ENCODE data around the gene BRD4.

BRD4 gene

GRCh38 chr19:15247107-15248014, 85.0 kb downstream of the BRD4 start:
- no peak for DNase-seq

GRCh38 chr19:15246198-15246481, 86.2 kb downstream of the BRD4 start:
- DNase-seq, result no peak

DNA sequence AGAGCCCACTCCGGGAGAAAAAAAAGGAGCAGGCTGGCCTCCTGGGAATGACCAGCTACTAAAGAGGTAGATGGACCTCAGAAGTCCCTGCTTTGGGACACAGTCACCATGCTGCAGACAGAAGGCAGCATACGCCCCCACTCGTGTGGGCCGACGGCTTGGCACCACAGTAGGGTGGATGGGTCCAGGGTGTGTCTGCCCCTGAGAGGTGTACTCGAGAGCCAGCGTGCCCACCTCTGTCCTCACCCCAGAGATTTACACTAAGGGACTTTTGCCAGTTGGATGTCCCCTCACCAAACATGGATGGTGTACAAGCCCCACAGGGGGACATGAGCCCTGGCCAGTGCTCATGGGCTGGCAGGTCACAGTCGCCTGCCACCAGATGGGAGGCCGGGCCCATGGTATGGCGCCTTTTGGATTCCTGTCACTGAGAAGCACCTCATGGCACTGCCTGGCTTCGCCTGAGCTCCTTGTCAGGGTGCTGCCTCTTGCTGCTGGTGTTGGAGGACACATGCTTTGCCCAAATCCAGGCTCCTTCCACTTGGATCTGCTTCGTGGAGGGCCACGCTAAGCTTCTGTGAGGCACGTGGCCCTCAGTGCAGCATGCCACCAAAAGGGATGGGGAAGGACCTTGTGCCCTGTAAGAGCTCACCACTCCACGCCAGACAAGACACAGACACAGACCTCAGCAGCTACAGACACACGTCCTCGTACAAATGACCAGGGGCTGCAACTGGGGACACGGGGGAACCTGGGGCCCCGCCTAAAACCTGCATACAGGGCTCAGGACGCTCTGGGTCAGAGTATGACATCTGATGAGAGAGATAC, 86.8 kb downstream of the BRD4 start:
- DNase-seq, result no peak

DNA sequence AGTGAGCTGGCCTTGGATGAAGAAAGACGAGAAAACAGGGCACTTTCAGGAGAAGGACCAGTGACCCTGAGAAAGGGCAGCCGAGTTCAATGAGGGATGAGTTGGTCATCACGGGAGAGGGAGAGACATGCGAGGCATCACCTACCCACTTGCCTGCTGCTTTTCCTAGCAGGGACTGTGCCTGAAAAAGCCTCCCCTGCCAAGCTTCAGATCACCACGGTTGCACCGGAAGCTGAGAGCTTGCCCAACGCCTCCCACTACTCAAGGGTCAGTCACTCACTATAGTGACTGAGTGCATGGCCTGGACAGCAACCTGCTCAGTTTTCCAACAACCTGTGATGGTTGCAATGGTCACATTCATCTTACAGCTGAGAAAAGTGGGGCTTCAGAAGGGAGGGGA, 87.5 kb downstream of the BRD4 start:
- DNase-seq, result no peak

DNA sequence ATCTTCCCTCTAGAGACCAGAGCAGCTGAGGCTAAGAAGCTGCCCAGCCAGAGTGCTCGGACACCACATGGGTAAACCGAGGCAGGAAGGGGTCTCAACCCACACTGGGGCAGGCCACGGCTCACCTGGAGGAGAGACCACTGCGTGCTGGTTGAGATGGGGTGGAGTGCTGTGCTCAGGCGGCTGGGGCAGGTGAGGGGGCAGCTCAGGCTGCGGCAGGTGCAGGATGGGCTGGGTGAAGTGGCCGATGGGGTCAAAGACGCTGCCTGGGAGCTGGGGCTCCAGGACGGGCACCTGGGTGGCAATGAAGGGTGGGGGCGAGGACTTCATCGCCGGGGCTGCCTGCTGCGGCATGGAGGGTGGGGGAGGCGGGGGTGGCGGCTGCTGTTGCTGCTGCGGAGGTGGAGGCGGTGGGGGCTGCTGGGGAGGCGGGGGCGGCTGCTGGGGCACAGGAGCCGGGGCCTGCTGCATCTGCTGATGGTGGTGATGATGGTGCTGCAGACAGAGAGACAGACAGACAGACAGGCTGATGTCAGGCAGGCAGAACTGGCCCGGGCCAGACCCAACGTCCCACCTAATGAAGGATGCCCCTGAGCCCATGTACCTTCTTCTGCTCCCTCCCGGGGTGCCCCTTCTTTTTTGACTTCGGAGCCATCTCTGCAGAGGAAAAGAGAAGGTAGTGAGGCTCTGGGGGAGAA, 88.1 kb downstream of the BRD4 start:
- no peak for DNase-seq

GRCh38 chr19:15243236-15243957, 88.9 kb downstream of the BRD4 start:
- DNase-seq, result no peak

DNA sequence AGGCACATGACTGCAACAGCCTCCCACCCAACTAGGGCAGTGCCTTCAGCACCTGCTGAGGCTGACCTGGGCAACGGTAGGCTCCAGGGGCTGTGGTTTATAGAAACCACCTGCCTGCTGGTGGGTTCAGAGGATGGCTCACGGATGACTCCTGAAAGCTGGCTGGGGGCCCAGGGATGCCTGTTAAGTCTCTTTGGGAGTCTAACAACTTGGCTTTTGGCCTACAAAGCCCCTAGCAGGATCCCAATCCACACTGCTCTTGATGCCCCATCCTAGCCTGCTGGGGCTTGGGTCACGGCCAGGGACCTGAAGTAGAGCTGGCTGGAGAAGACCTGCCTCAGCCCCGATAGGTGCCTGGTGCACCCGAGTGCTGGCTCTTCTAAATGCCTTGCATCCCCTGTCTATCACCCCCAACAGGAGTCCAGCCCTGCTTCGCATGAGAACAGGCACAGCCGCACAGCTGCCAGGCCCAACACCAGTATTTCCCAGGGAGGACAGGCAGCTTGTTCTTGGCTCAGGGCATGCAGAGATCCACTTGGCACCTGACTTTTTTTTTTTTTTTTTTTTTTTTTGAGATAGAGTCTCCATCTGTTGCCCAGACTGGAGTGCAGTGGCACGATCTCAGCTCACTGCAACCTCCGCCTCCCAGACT, 91.0 kb downstream of the BRD4 start:
- no peak for DNase-seq

DNA sequence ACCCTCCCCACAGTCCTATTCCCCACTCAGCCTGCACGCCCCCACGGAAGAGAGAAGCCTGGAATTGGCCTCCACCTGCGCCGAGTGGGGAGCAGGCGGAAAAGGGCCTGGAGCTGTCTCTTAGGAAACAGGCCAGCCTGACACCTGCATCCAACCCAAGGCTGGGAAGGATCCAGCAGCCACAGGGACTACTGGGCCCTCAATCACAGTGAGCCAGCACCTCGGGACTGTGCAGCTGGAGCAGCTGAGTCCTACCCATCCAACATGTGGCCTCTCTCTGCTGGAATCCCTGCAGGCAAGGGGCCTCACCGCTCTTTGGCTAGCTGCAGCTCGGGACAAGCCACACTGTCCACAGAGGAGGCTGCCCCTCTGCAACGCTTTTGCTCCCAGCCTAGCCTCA, 91.8 kb downstream of the BRD4 start:
- no peak for DNase-seq

GRCh38 chr19:15239337-15239949, 92.9 kb downstream of the BRD4 start:
- no peak for DNase-seq

- no peak for DNase-seq
These were observed 93.6 kb downstream of the BRD4 start for GRCh38 chr19:15238639-15239155.

GRCh38 chr19:15237759-15238638, 94.3 kb downstream of the BRD4 start:
- DNase-seq, result no peak

DNA sequence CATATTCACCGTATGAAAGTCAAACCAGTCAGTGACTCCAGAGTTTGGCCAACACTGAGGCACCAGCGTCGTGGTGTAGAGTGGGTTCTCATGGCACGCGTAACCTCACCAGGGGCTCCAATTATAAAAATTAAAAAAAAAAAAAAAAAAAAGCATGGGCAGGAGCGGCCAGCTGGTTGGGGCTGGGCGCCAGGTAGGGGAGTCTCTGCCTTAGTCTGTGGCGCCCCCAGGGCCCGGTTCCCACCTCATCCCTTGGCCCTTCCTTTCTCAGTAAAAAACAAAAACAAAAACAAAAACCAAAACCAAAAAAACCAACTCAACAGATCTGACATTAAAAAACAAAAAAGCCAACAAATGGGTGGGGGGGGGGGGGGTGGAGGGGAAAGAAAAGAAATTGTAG, 95.5 kb downstream of the BRD4 start:
- DNase-seq, result no peak

GRCh38 chr19:15235781-15236180, 96.6 kb downstream of the BRD4 start:
- DNase-seq, result no peak

GRCh38 chr19:15234431-15235130, 97.8 kb downstream of the BRD4 start:
- DNase-seq, result no peak

GRCh38 chr19:15231271-15231670, 101.1 kb downstream of the BRD4 start:
- DNase-seq, result no peak

GRCh38 chr19:15227261-15227660, 105.1 kb downstream of the BRD4 start:
- no peak for DNase-seq

- no peak for DNase-seq
These were observed 106.6 kb downstream of the BRD4 start for GRCh38 chr19:15225760-15226159.

- DNase-seq, result no peak
These were observed 108.5 kb downstream of the BRD4 start for GRCh38 chr19:15223649-15224361.
